Neuronal stem cell (in vitro differentiated cells): Measurements from ENCODE around the gene SNX32.
A peak's percentile ranks its signal among the peaks of the same experiment; 100 is the strongest.

Experiments used
- DNase-seq: peaks from one replicate; pipeline ENCODE4 v3.0.0-alpha.2; 2013; ENCODE audit warnings: low spot score
- H2AFZ ChIP-seq: one replicate; pipeline ENCODE4 v1.6.1; 2013; ENCODE audit warnings: mild to moderate bottlenecking, low read length, inconsistent platforms
- H2AK5ac ChIP-seq: 2 replicates; pipeline ENCODE4 v1.6.1; 2013; ENCODE audit warnings: low read depth, mild to moderate bottlenecking, inconsistent platforms, low read length, moderate library complexity, mixed read lengths
- H2BK120ac ChIP-seq: 2 replicates; pipeline ENCODE4 v1.6.1; 2013; ENCODE audit warnings: low read depth, mild to moderate bottlenecking, inconsistent platforms, low read length, moderate library complexity, mixed read lengths
- H2BK12ac ChIP-seq: one replicate; pipeline ENCODE4 v1.6.1; 2013; ENCODE audit warnings: low read length, inconsistent platforms
- H2BK15ac ChIP-seq: 2 replicates; pipeline ENCODE4 v1.6.1; 2013; ENCODE audit warnings: mild to moderate bottlenecking, low read length, inconsistent platforms, mixed read lengths
- H2BK5ac ChIP-seq: one replicate; pipeline ENCODE4 v1.6.1; 2013; ENCODE audit warnings: inconsistent platforms, mild to moderate bottlenecking, low read length, moderate library complexity
- H3K14ac ChIP-seq: one replicate; pipeline ENCODE4 v1.6.1; 2013; ENCODE audit warnings: low read length, inconsistent platforms
- H3K18ac ChIP-seq: 2 replicates; pipeline ENCODE4 v1.6.1; 2013; ENCODE audit warnings: low read length, inconsistent platforms
- H3K23ac ChIP-seq: 2 replicates; pipeline ENCODE4 v1.6.1; 2013; ENCODE audit warnings: low read depth, mild to moderate bottlenecking, mixed read lengths, low read length, inconsistent platforms; ENCODE audit not compliant: poor library complexity
- H3K27ac ChIP-seq: replicated peaks from 3 replicates; pipeline ENCODE4 v1.5.1; 2013; ENCODE audit warnings: low read length, inconsistent platforms
- H3K27me3 ChIP-seq, 3 experiments: 2 replicates each; pipeline ENCODE4 v1.6.1; 2013; ENCODE audit warnings: low read length in 3 of 3, mild to moderate bottlenecking in 2 of 3, inconsistent platforms in 1 of 3, low read depth in 1 of 3, mixed read lengths in 1 of 3, moderate library complexity in 1 of 3; ENCODE audit not compliant: control insufficient read depth in 3 of 3, insufficient read depth in 3 of 3
- H3K36me3 ChIP-seq, 2 donors: replicated peaks in 1 of 2; 2 replicates each; pipeline ENCODE4 v1.6.1; 2013; ENCODE audit warnings: low read length in 2 of 2; ENCODE audit not compliant: control insufficient read depth in 2 of 2, insufficient read depth in 2 of 2
- H3K4ac ChIP-seq: 2 replicates; pipeline ENCODE4 v1.6.1; 2013; ENCODE audit warnings: inconsistent platforms, mild to moderate bottlenecking, low read length, moderate library complexity
- H3K4me1 ChIP-seq, 2 donors: 1 replicate in 1 of 2; 2 replicates in 1 of 2; pipeline ENCODE4 v1.6.1; 2013; ENCODE audit warnings: low read length in 2 of 2, low read depth in 1 of 2; ENCODE audit not compliant: control insufficient read depth in 2 of 2, insufficient read depth in 1 of 2
- H3K4me2 ChIP-seq: one replicate; pipeline ENCODE4 v1.6.1; 2013; ENCODE audit warnings: mild to moderate bottlenecking, low read length, inconsistent platforms; ENCODE audit not compliant: insufficient read depth, poor library complexity, severe bottlenecking
- H3K4me3 ChIP-seq, 2 donors: 2 replicates each; pipeline ENCODE4 v1.5.1; 2013; ENCODE audit warnings: low read length in 2 of 2, mild to moderate bottlenecking in 2 of 2, inconsistent platforms in 1 of 2, moderate library complexity in 1 of 2
- H3K79me1 ChIP-seq: one replicate; pipeline ENCODE4 v1.6.1; 2013; ENCODE audit warnings: low read depth, mild to moderate bottlenecking, inconsistent platforms, low read length, moderate library complexity
- H3K9ac ChIP-seq: one replicate; pipeline ENCODE4 v1.6.1; 2013; ENCODE audit warnings: mild to moderate bottlenecking, low read depth, low read length, inconsistent platforms; ENCODE audit not compliant: poor library complexity
- H3K9me3 ChIP-seq, 2 donors: replicated peaks in 1 of 2; 2 replicates each; pipeline versions ENCODE3 to v1.6.1; 2013; ENCODE audit warnings: low read length in 2 of 2, mild to moderate bottlenecking in 2 of 2, inconsistent platforms in 1 of 2, low read depth in 1 of 2, mixed read lengths in 1 of 2, moderate library complexity in 1 of 2; ENCODE audit not compliant: control insufficient read depth in 2 of 2, insufficient read depth in 1 of 2
- H4K8ac ChIP-seq: one replicate; pipeline ENCODE4 v1.6.1; 2013; ENCODE audit warnings: low read depth, mild to moderate bottlenecking, inconsistent platforms, low read length, moderate library complexity
- H4K91ac ChIP-seq: one replicate; pipeline ENCODE4 v1.6.1; 2013; ENCODE audit warnings: low read length, low read depth, mild to moderate bottlenecking, inconsistent platforms; ENCODE audit not compliant: poor library complexity
- WGBS, 2 donors: extraction: QIAGEN DNeasy Blood & Tissue Kit; methylation state at CpG; one replicate each; pipeline ENCODE4 v1.1.7; 2013; ENCODE audit warnings: missing lambda C conversion rate in 2 of 2, mixed read lengths in 1 of 2; ENCODE audit not compliant: insufficient read length in 2 of 2, insufficient replicate concordance in 1 of 2; ENCODE audit errors: extremely low coverage in 2 of 2; 5-methylcytosine and 5-hydroxymethylcytosine counted together

Gene SNX32

GRCh38 chr11:65786786-65787636 lies 46.8 kb upstream of the SNX32 start, which contains the start of gene OVOL1:
Gene OVOL1 (plus strand): TSS chr11:65787063. CDS start chr11:65787374, 311 bp downstream.
- DNase-seq, result no peak
- H2BK15ac ChIP-seq, result peak within 1 kb of the TSS; percentile 67
- no peaks in the 10 kb centered on the region for H3K36me3 ChIP-seq
- H3K4ac ChIP-seq, result no peak within 1 kb of the TSS
- H2BK5ac ChIP-seq, result no peak within 1 kb of the TSS
- H3K79me1 ChIP-seq, result peaks cover 5% of the 10 kb centered on the region
- H2BK12ac ChIP-seq, result peak within 1 kb of the TSS; percentile 16
- peak within 1 kb of the TSS; percentile 99 for H3K23ac ChIP-seq
- peak within 1 kb of the TSS; percentile 96 for H3K18ac ChIP-seq
- H3K4me3 ChIP-seq, result peak within 1 kb of the TSS in 1 of 2 donors; percentile 17
- H4K91ac ChIP-seq, result no peak within 1 kb of the TSS
- H2AFZ ChIP-seq, result peak within 1 kb of the TSS; percentile 75
- peak within 1 kb of the TSS; percentile 52 for H3K4me2 ChIP-seq
- H2AK5ac ChIP-seq, result peak within 1 kb of the TSS; percentile 73
- H3K14ac ChIP-seq, result peak within 1 kb of the TSS; percentile 82
- no peaks in the 10 kb centered on the region for H3K9me3 ChIP-seq
- H3K4me1 ChIP-seq, result peaks cover 7 to 16% of the 10 kb centered on the region in 2 donors
- no CpG with 5 or more reads among the region's 112 CpGs for WGBS, 2 donors
- peaks cover 26 to 97% (median 60%) of the 10 kb centered on the region in 3 experiments for H3K27me3 ChIP-seq
- H4K8ac ChIP-seq, result no peak within 1 kb of the TSS
- no peak within 1 kb of the TSS for H3K9ac ChIP-seq
- no peak within 1 kb of the TSS for H2BK120ac ChIP-seq
- H3K27ac ChIP-seq, result no peak within 1 kb of the TSS

- Histone ChIP-seq H4K8ac (no peak overlapping the region), H3K4ac (no peak overlapping the region), H3K4me1 (peaks cover 7 to 16% of the 10 kb centered on the region in 2 donors), H3K79me1 (peaks cover 5% of the 10 kb centered on the region), H4K91ac (no peak overlapping the region), H3K23ac (peak overlapping the region; percentile 80), H3K4me3 (peak overlapping the region in 1 of 2 donors; percentile 17), H3K36me3 (no peaks in the 10 kb centered on the region), H3K4me2 (peak overlapping the region; percentile 49), H2BK12ac (peak overlapping the region; percentile 41), H3K9me3 (no peaks in the 10 kb centered on the region), H3K18ac (peak overlapping the region; percentile 96), H2AK5ac (no peak overlapping the region), H3K9ac (no peak overlapping the region), H2AFZ (peak overlapping the region; percentile 75), H2BK5ac (no peak overlapping the region), H3K14ac (peak overlapping the region; percentile 82), H2BK120ac (no peak overlapping the region), H2BK15ac (peak overlapping the region; percentile 67), H3K27ac (no peak overlapping the region), H3K27me3 (peaks cover 26 to 97% (median 59%) of the 10 kb centered on the region in 3 experiments)
- WGBS, 2 donors, result no CpG with 5 or more reads among the region's 64 CpGs
- no peak for DNase-seq
Observed at GRCh38 chr11:65787649-65788622, 45.8 kb upstream of the SNX32 start.

GRCh38 chr11:65788821-65789220 lies 44.9 kb upstream of the SNX32 start:
- no peak overlapping the region for H2BK5ac ChIP-seq
- no CpG with 5 or more reads among the region's 6 CpGs for WGBS, 2 donors
- H3K4me1 ChIP-seq, result peaks cover 7 to 15% of the 10 kb centered on the region in 2 donors
- no peak overlapping the region for H3K4me2 ChIP-seq
- no peak overlapping the region for H3K14ac ChIP-seq
- no peak overlapping the region for H3K4ac ChIP-seq
- no peaks in the 10 kb centered on the region for H3K36me3 ChIP-seq
- no peak overlapping the region for H2BK15ac ChIP-seq
- no peak overlapping the region for H4K91ac ChIP-seq
- H2BK120ac ChIP-seq, result no peak overlapping the region
- no peak overlapping the region for H3K4me3 ChIP-seq
- H2AFZ ChIP-seq, result no peak overlapping the region
- H3K79me1 ChIP-seq, result peaks cover 5% of the 10 kb centered on the region
- peaks cover 26 to 98% (median 57%) of the 10 kb centered on the region in 3 experiments for H3K27me3 ChIP-seq
- H2AK5ac ChIP-seq, result no peak overlapping the region
- DNase-seq, result no peak
- no peak overlapping the region for H3K23ac ChIP-seq
- H4K8ac ChIP-seq, result no peak overlapping the region
- no peak overlapping the region for H3K18ac ChIP-seq
- no peaks in the 10 kb centered on the region for H3K9me3 ChIP-seq
- H2BK12ac ChIP-seq, result no peak overlapping the region
- H3K27ac ChIP-seq, result no peak overlapping the region
- no peak overlapping the region for H3K9ac ChIP-seq
